Measurements from ENCODE around the gene NLK. TPM values are rescaled to one million over a fixed set of nuclear protein-coding genes. Genes with fewer than 3 reads are reported as not detected.
"Not testable (repeated sequence)": the region's sequence is repeated elsewhere in the genome, so short reads cannot be mapped to it uniquely, and the experiment has no call there.

NLK gene
- total RNA-seq, 1 experiment from 2014 or later: 31.8 TPM

- not testable (repeated sequence) for H3K9me3 ChIP-seq (ENCODE audit: control insufficient read depth, low read depth, low read length); DNase-seq; H2BK120ac ChIP-seq (ENCODE audit: low read depth, low read length, poor library complexity, severe bottlenecking); H3K4me1 ChIP-seq (ENCODE audit: insufficient read depth, low read length); H2BK20ac ChIP-seq (ENCODE audit: low read depth, low read length, poor library complexity, severe bottlenecking); H3K14ac ChIP-seq (ENCODE audit: insufficient read depth, low read length); H3K23ac ChIP-seq (ENCODE audit: insufficient read length, low read depth, low read length); H4K20me1 ChIP-seq (ENCODE audit: control insufficient read depth, insufficient read depth, insufficient read length); H2BK12ac ChIP-seq (ENCODE audit: insufficient read length, low read depth, low read length); H3T11ph ChIP-seq (ENCODE audit: low read length); H3K9ac ChIP-seq (ENCODE audit: extremely low read depth, insufficient read length, low read length); H2BK15ac ChIP-seq (ENCODE audit: low read depth, low read length); H2BK5ac ChIP-seq (ENCODE audit: insufficient read length, low read length); H3K4ac ChIP-seq (ENCODE audit: low read depth, low read length); H3K27ac ChIP-seq (ENCODE audit: insufficient read length, low read depth, low read length); H3K27me3 Mint-ChIP-seq (ENCODE audit: low read depth); H3K4me2 ChIP-seq (ENCODE audit: insufficient read depth, insufficient read length, low read length); H4K8ac ChIP-seq (replicated peaks; ENCODE audit: insufficient read length, low read depth, low read length); H2AFZ ChIP-seq (ENCODE audit: low read length); H3K4me1 Mint-ChIP-seq; H3K4me3 Mint-ChIP-seq; H3K9me3 Mint-ChIP-seq; H3K18ac ChIP-seq (ENCODE audit: insufficient read length, low read depth, low read length); H3K56ac ChIP-seq (ENCODE audit: insufficient read length, low read depth, low read length); H4K5ac ChIP-seq (ENCODE audit: insufficient read length, low read depth, low read length); H3K23me2 ChIP-seq (ENCODE audit: insufficient read length, low read depth, low read length, poor library complexity, severe bottlenecking); H3K27me3 ChIP-seq (ENCODE audit: insufficient read depth, low read length); H2AK5ac ChIP-seq (ENCODE audit: insufficient read length, low read length); H3K79me2 ChIP-seq (ENCODE audit: insufficient read depth, low read length); H3K36me3 Mint-ChIP-seq (ENCODE audit: insufficient read depth in 1 of 3, low read depth in 3 of 3); H4K91ac ChIP-seq (ENCODE audit: insufficient read length, low read depth, low read length); H3K27ac Mint-ChIP-seq; H3K79me1 ChIP-seq (ENCODE audit: insufficient read depth, low read depth, low read length, poor library complexity, severe bottlenecking)
- no CpG with 5 or more reads among the region's 2 CpGs for WGBS (ENCODE audit: extremely low coverage, insufficient read length, low lambda C conversion rate)
These were observed 6.6 kb upstream of the NLK start for GRCh38 chr17:28035884-28036283.

Measured in H9 (cell line).